Measurements from ENCODE around the gene CSMD2. TPM values are rescaled to one million over a fixed set of nuclear protein-coding genes. Genes with fewer than 3 reads are reported as not detected.

Gene CSMD2
- total and polyA plus RNA-seq, 2 experiments from 2014 or later, result 5.3 to 16.6 TPM

DNA sequence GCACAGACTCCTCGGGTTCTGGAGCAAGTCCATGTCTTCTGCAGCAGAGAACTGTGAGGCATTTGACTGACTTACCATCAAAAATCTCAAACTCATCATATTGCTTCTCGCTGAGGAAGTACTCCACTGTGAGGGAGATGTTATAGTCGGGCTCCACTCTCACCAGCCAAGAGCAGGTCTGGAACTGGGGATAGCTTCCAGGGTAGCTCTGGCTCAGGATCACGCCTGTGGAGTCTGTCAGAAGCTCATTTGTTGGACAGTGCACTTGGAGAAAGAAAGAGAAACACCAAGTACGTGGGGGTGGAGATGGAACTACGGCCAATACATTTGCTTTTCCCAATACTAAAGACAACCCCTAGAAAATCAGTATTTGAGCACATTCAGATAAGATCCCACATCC lies 581.5 kb downstream of the CSMD2 start:
- Histone ChIP-seq H3K9me2 (ENCODE audit: insufficient read depth) (no peaks in the 10 kb centered on the region), H3K27ac (ENCODE audit: low read depth) (no peak overlapping the region), H3K4me2 (no peak overlapping the region), H3K27me3 (ENCODE audit: insufficient read depth) (no peaks in the 10 kb centered on the region), H3K4me1 (ENCODE audit: insufficient read depth) (no peaks in the 10 kb centered on the region), H3K79me2 (replicated peaks; ENCODE audit: insufficient read depth) (no peaks in the 10 kb centered on the region), H4K20me1 (replicated peaks; ENCODE audit: insufficient read depth) (no peaks in the 10 kb centered on the region; the same call in none of the 2 replicates), H3F3A (replicated peaks; ENCODE audit: low read depth) (no peaks in the 10 kb centered on the region), H3K36me3 (ENCODE audit: insufficient read depth) (no peaks in the 10 kb centered on the region), H3K4me3 (no peak overlapping the region), H2AFZ (no peak overlapping the region)
- Mint-ChIP-seq H3K4me1 (peaks cover 3% of the 10 kb centered on the region; the same call in 2 of the 3 replicates), H3K4me3 (no peak overlapping the region), H3K27ac (no peak overlapping the region), H3K27me3 (ENCODE audit: insufficient read depth, low read depth, poor library complexity) (no peaks in the 10 kb centered on the region), H3K36me3 (ENCODE audit: low read depth) (peaks cover 3% of the 10 kb centered on the region; the same call in 2 of the 3 replicates), H3K9me3 (no peaks in the 10 kb centered on the region)
- TF ChIP-seq ZNF331 (CRISPR knock-in tag; IDR thresholded peaks at IDR 0.05; ENCODE audit: low read depth) (no peak), NANOG (IDR thresholded peaks at IDR 0.05; ENCODE audit: borderline replicate concordance) (no peak), JUNB (IDR thresholded peaks at IDR 0.05; ENCODE audit: unreplicated experiment) (no peak), CREB1 (CRISPR knock-in tag; IDR thresholded peaks at IDR 0.05; ENCODE audit: low read depth) (no peak), POLR2AphosphoS5 (IDR thresholded peaks at IDR 0.05; ENCODE audit: low read depth) (no peak), STAT1 (IDR thresholded peaks at IDR 0.05; ENCODE audit: unreplicated experiment) (no peak), EZH2phosphoT487 (IDR thresholded peaks at IDR 0.05; ENCODE audit: unreplicated experiment) (no peak), ZNF114 (CRISPR knock-in tag; IDR thresholded peaks at IDR 0.05) (no peak), EZH2 (IDR thresholded peaks at IDR 0.05; ENCODE audit: low read depth, unreplicated experiment) (no peak)
- TF ChIP-seq, protein P1, sequence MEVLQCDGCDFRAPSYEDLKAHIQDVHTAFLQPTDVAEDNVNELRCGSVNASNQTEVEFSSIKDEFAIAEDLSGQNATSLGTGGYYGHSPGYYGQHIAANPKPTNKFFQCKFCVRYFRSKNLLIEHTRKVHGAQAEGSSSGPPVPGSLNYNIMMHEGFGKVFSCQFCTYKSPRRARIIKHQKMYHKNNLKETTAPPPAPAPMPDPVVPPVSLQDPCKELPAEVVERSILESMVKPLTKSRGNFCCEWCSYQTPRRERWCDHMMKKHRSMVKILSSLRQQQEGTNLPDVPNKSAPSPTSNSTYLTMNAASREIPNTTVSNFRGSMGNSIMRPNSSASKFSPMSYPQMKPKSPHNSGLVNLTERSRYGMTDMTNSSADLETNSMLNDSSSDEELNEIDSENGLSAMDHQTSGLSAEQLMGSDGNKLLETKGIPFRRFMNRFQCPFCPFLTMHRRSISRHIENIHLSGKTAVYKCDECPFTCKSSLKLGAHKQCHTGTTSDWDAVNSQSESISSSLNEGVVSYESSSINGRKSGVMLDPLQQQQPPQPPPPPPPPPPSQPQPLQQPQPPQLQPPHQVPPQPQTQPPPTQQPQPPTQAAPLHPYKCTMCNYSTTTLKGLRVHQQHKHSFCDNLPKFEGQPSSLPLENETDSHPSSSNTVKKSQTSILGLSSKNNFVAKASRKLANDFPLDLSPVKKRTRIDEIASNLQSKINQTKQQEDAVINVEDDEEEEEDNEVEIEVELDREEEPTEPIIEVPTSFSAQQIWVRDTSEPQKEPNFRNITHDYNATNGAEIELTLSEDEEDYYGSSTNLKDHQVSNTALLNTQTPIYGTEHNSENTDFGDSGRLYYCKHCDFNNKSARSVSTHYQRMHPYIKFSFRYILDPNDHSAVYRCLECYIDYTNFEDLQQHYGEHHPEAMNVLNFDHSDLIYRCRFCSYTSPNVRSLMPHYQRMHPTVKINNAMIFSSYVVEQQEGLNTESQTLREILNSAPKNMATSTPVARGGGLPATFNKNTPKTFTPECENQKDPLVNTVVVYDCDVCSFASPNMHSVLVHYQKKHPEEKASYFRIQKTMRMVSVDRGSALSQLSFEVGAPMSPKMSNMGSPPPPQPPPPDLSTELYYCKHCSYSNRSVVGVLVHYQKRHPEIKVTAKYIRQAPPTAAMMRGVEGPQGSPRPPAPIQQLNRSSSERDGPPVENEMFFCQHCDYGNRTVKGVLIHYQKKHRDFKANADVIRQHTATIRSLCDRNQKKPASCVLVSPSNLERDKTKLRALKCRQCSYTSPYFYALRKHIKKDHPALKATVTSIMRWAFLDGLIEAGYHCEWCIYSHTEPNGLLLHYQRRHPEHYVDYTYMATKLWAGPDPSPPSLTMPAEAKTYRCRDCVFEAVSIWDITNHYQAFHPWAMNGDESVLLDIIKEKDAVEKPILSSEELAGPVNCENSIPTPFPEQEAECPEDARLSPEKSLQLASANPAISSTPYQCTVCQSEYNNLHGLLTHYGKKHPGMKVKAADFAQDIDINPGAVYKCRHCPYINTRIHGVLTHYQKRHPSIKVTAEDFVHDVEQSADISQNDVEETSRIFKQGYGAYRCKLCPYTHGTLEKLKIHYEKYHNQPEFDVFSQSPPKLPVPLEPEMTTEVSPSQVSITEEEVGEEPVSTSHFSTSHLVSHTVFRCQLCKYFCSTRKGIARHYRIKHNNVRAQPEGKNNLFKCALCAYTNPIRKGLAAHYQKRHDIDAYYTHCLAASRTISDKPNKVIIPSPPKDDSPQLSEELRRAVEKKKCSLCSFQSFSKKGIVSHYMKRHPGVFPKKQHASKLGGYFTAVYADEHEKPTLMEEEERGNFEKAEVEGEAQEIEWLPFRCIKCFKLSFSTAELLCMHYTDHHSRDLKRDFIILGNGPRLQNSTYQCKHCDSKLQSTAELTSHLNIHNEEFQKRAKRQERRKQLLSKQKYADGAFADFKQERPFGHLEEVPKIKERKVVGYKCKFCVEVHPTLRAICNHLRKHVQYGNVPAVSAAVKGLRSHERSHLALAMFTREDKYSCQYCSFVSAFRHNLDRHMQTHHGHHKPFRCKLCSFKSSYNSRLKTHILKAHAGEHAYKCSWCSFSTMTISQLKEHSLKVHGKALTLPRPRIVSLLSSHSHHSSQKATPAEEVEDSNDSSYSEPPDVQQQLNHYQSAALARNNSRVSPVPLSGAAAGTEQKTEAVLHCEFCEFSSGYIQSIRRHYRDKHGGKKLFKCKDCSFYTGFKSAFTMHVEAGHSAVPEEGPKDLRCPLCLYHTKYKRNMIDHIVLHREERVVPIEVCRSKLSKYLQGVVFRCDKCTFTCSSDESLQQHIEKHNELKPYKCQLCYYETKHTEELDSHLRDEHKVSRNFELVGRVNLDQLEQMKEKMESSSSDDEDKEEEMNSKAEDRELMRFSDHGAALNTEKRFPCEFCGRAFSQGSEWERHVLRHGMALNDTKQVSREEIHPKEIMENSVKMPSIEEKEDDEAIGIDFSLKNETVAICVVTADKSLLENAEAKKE (CRISPR knock-in tag; IDR thresholded peaks at IDR 0.05), result no peak
- TF ChIP-seq, protein P2, sequence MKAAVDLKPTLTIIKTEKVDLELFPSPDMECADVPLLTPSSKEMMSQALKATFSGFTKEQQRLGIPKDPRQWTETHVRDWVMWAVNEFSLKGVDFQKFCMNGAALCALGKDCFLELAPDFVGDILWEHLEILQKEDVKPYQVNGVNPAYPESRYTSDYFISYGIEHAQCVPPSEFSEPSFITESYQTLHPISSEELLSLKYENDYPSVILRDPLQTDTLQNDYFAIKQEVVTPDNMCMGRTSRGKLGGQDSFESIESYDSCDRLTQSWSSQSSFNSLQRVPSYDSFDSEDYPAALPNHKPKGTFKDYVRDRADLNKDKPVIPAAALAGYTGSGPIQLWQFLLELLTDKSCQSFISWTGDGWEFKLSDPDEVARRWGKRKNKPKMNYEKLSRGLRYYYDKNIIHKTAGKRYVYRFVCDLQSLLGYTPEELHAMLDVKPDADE (IDR thresholded peaks at IDR 0.05), result no peak
- TF ChIP-seq, protein P3, sequence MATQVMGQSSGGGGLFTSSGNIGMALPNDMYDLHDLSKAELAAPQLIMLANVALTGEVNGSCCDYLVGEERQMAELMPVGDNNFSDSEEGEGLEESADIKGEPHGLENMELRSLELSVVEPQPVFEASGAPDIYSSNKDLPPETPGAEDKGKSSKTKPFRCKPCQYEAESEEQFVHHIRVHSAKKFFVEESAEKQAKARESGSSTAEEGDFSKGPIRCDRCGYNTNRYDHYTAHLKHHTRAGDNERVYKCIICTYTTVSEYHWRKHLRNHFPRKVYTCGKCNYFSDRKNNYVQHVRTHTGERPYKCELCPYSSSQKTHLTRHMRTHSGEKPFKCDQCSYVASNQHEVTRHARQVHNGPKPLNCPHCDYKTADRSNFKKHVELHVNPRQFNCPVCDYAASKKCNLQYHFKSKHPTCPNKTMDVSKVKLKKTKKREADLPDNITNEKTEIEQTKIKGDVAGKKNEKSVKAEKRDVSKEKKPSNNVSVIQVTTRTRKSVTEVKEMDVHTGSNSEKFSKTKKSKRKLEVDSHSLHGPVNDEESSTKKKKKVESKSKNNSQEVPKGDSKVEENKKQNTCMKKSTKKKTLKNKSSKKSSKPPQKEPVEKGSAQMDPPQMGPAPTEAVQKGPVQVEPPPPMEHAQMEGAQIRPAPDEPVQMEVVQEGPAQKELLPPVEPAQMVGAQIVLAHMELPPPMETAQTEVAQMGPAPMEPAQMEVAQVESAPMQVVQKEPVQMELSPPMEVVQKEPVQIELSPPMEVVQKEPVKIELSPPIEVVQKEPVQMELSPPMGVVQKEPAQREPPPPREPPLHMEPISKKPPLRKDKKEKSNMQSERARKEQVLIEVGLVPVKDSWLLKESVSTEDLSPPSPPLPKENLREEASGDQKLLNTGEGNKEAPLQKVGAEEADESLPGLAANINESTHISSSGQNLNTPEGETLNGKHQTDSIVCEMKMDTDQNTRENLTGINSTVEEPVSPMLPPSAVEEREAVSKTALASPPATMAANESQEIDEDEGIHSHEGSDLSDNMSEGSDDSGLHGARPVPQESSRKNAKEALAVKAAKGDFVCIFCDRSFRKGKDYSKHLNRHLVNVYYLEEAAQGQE (IDR thresholded peaks at IDR 0.05; ENCODE audit: unreplicated experiment), result no peak
- TF ChIP-seq, protein P4, sequence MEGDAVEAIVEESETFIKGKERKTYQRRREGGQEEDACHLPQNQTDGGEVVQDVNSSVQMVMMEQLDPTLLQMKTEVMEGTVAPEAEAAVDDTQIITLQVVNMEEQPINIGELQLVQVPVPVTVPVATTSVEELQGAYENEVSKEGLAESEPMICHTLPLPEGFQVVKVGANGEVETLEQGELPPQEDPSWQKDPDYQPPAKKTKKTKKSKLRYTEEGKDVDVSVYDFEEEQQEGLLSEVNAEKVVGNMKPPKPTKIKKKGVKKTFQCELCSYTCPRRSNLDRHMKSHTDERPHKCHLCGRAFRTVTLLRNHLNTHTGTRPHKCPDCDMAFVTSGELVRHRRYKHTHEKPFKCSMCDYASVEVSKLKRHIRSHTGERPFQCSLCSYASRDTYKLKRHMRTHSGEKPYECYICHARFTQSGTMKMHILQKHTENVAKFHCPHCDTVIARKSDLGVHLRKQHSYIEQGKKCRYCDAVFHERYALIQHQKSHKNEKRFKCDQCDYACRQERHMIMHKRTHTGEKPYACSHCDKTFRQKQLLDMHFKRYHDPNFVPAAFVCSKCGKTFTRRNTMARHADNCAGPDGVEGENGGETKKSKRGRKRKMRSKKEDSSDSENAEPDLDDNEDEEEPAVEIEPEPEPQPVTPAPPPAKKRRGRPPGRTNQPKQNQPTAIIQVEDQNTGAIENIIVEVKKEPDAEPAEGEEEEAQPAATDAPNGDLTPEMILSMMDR (conservative IDR thresholded peaks at IDR 0.05; ENCODE audit: low read depth in 2 of 2), result no peak
- DNase-seq (ENCODE audit: low spot score) (no peak), ATAC-seq (no peak)
